GM23338 (cell line): ENCODE data around the gene ITGA4. TPM values are rescaled to one million over a fixed set of nuclear protein-coding genes. Genes with fewer than 3 reads are reported as not detected.

Experiments used
- ATAC-seq: fragments of 200-7000 bp; cut with Tn5 transposase; 3 replicates; pipeline ENCODE4 v1.9.1; 2020
- DNase-seq: peaks from one replicate; pipeline ENCODE4 v3.0.0-alpha.2; 2015; ENCODE audit warnings: low spot score
- H2AFZ ChIP-seq: fragments of 200-600 bp; sonication (generic); 2 replicates; pipeline ENCODE4 v1.8.0; 2016; ENCODE audit warnings: antibody characterized with exemption, mild to moderate bottlenecking, moderate library complexity
- H3F3A ChIP-seq: fragments of 200-600 bp; sonication (generic); replicated peaks from 2 replicates; pipeline ENCODE4 v1.8.0; 2017; ENCODE audit warnings: antibody characterized with exemption, mixed run types, low read depth
- H3K27ac ChIP-seq: fragments of 200-600 bp; sonication (generic); 2 replicates; pipeline ENCODE4 v1.6.1; 2016; ENCODE audit warnings: low read depth
- H3K27me3 ChIP-seq: fragments of 200-600 bp; sonication (generic); 2 replicates; pipeline ENCODE4 v1.8.0; 2016; ENCODE audit warnings: mild to moderate bottlenecking, mixed run types, moderate library complexity; ENCODE audit not compliant: insufficient read depth
- H3K36me3 ChIP-seq: fragments of 200-600 bp; sonication (generic); 2 replicates; pipeline ENCODE4 v1.8.0; 2016; ENCODE audit warnings: mild to moderate bottlenecking; ENCODE audit not compliant: insufficient read depth
- H3K4me1 ChIP-seq: fragments of 200-600 bp; sonication (generic); 2 replicates; pipeline ENCODE4 v1.8.0; 2016; ENCODE audit warnings: mild to moderate bottlenecking, moderate library complexity; ENCODE audit not compliant: insufficient read depth
- H3K4me2 ChIP-seq: fragments of 200-600 bp; sonication (generic); 2 replicates; pipeline ENCODE4 v1.7.1; 2017; ENCODE audit warnings: mixed run types
- H3K4me3 ChIP-seq: fragments of 200-600 bp; sonication (generic); 2 replicates; pipeline ENCODE4 v1.6.1; 2016; ENCODE audit warnings: mixed run types
- H3K79me2 ChIP-seq: fragments of 200-600 bp; sonication (generic); replicated peaks from 2 replicates; pipeline ENCODE4 v1.8.0; 2017; ENCODE audit warnings: mild to moderate bottlenecking; ENCODE audit not compliant: insufficient read depth
- H3K9me2 ChIP-seq: fragments of 200-600 bp; sonication (generic); 2 replicates; pipeline ENCODE4 v1.8.0; 2017; ENCODE audit not compliant: insufficient read depth
- H4K20me1 ChIP-seq: fragments of 200-600 bp; sonication (generic); replicated peaks from 2 replicates; pipeline ENCODE4 v1.8.0; 2017; ENCODE audit warnings: mild to moderate bottlenecking; ENCODE audit not compliant: insufficient read depth
- H3K27ac Mint-ChIP-seq: 2 replicates; pipeline ENCODE4 v1.8.0; 2020; ENCODE audit warnings: inconsistent platforms, mild to moderate bottlenecking, moderate library complexity, mixed read lengths
- H3K27me3 Mint-ChIP-seq: 3 replicates; pipeline ENCODE4 v1.8.0; 2022; ENCODE audit warnings: low read depth, mild to moderate bottlenecking, moderate library complexity, mixed read lengths, inconsistent platforms; ENCODE audit not compliant: insufficient read depth, poor library complexity
- H3K36me3 Mint-ChIP-seq: 3 replicates; pipeline ENCODE4 v1.8.0; 2021; ENCODE audit warnings: low read depth, mild to moderate bottlenecking, inconsistent platforms, moderate library complexity, mixed read lengths
- H3K4me1 Mint-ChIP-seq: 3 replicates; pipeline ENCODE4 v1.8.0; 2020; ENCODE audit warnings: mild to moderate bottlenecking, inconsistent platforms, mixed read lengths
- H3K4me3 Mint-ChIP-seq: 3 replicates; pipeline ENCODE4 v1.8.0; 2021; ENCODE audit warnings: moderate library complexity, mild to moderate bottlenecking, inconsistent platforms, mixed read lengths
- H3K9me3 Mint-ChIP-seq: 3 replicates; pipeline ENCODE4 v1.8.0; 2020; ENCODE audit warnings: moderate library complexity, mild to moderate bottlenecking, inconsistent platforms, mixed read lengths
- CREB1 ChIP-seq: fragments of 250-450 bp; sonication (Bioruptor Pico); IDR thresholded peaks from 2 replicates; pipeline ENCODE4 v1.5.0; 2020; ENCODE audit warnings: low read depth, mild to moderate bottlenecking, moderate library complexity
- CTCF ChIP-seq, 2 experiments: fragments of 200-600 bp in 1 of 2; sonication (generic) in 1 of 2; conservative IDR thresholded peaks; 2 replicates each; pipeline versions ENCODE4 v1.5.1 to v1.6.1; 2016 to 2017; ENCODE audit warnings: antibody characterized with exemption in 2 of 2, low read depth in 2 of 2, mild to moderate bottlenecking in 2 of 2, moderate library complexity in 1 of 2
- ETS1 ChIP-seq: IDR thresholded peaks from 2 replicates; pipeline ENCODE4 v1.6.1; 2016; ENCODE audit warnings: antibody characterized with exemption
- JUNB ChIP-seq: IDR thresholded peaks from one replicate; pipeline ENCODE4 v1.6.1; 2016; ENCODE audit warnings: antibody characterized with exemption; ENCODE audit not compliant: unreplicated experiment
- NANOG ChIP-seq: IDR thresholded peaks from 2 replicates; pipeline ENCODE4 v1.6.1; 2016; ENCODE audit warnings: antibody characterized with exemption, borderline replicate concordance
- REST ChIP-seq: IDR thresholded peaks from one replicate; pipeline ENCODE4 v1.6.1; 2018; ENCODE audit warnings: antibody characterized with exemption; ENCODE audit not compliant: unreplicated experiment
- STAT1 ChIP-seq: IDR thresholded peaks from one replicate; pipeline ENCODE4 v1.6.1; 2016; ENCODE audit warnings: antibody characterized with exemption; ENCODE audit not compliant: unreplicated experiment
- ZNF114 ChIP-seq: fragments of 250-450 bp; sonication (Bioruptor Pico); IDR thresholded peaks from 2 replicates; pipeline ENCODE4 v1.5.0; 2020; ENCODE audit warnings: mild to moderate bottlenecking, moderate library complexity
- ZNF331 ChIP-seq: fragments of 250-450 bp; sonication (Bioruptor Pico); IDR thresholded peaks from 2 replicates; pipeline ENCODE4 v1.5.0; 2020; ENCODE audit warnings: low read depth, mild to moderate bottlenecking, moderate library complexity
- polyA plus RNA-seq: library from polyadenylated mRNA; unstranded; fragments of >200 nt; fragmentation: Nextera tagmentation; extraction: Ambion mirVana; gene quantifications from 2 replicates; pipeline ENCODE4 v1.2.1, GENCODE V29; 2016
- total RNA-seq: library from RNA; depleted of rRNA; stranded (reverse); fragments of >200 nt; shearing (Covaris generic); gene quantifications from 2 replicates; pipeline ENCODE4 v1.2.3, GENCODE V29; 2014

ITGA4 gene
- total and polyA plus RNA-seq, 2 experiments from 2014 or later: 1.2 to 4.6 TPM

GRCh38 chr2:181573140-181573736 is 116.1 kb downstream of the ITGA4 start:
- Histone ChIP-seq H3K9me2 (no peaks in the 10 kb centered on the region), H3K27ac (no peak overlapping the region), H3K36me3 (no peaks in the 10 kb centered on the region), H3K4me3 (no peak overlapping the region), H3F3A (no peaks in the 10 kb centered on the region), H3K27me3 (no peaks in the 10 kb centered on the region), H3K79me2 (no peaks in the 10 kb centered on the region), H3K4me1 (peaks cover 5% of the 10 kb centered on the region; the same call in 1 of the 2 replicates), H2AFZ (no peak overlapping the region), H3K4me2 (no peak overlapping the region), H4K20me1 (no peaks in the 10 kb centered on the region)
- Mint-ChIP-seq H3K36me3 (no peaks in the 10 kb centered on the region), H3K4me3 (no peak overlapping the region), H3K4me1 (peaks cover 4% of the 10 kb centered on the region), H3K27ac (no peak overlapping the region), H3K9me3 (no peaks in the 10 kb centered on the region), H3K27me3 (peaks cover 3% of the 10 kb centered on the region)
- DNase-seq (peak; percentile 72), ATAC-seq (no peak)
- TF ChIP-seq ETS1 (no peak), CREB1 (CRISPR knock-in tag) (no peak), REST (no peak), JUNB (no peak), STAT1 (no peak), CTCF (conservative IDR thresholded peaks at IDR 0.05; ENCODE audit: low read depth in 2 of 2) (peak; percentile 71 to 84)

GRCh38 chr2:181574321-181574720 is 117.1 kb downstream of the ITGA4 start:
- DNase-seq (no peak), ATAC-seq (no peak)
- H3K36me3 ChIP-seq: no peaks in the 10 kb centered on the region
- Mint-ChIP-seq H3K36me3 (no peaks in the 10 kb centered on the region), H3K9me3 (no peaks in the 10 kb centered on the region), H3K27me3 (peaks cover 3% of the 10 kb centered on the region), H3K4me1 (peaks cover 4% of the 10 kb centered on the region), H3K27ac (no peak overlapping the region), H3K4me3 (no peak overlapping the region)
- H4K20me1 ChIP-seq: no peaks in the 10 kb centered on the region
- no peaks in the 10 kb centered on the region for H3K79me2 ChIP-seq
- H3K4me3 ChIP-seq: no peak overlapping the region
- H3K27me3 ChIP-seq: no peaks in the 10 kb centered on the region
- H3K4me2 ChIP-seq: no peak overlapping the region
- no peak overlapping the region for H2AFZ ChIP-seq
- H3K4me1 ChIP-seq: peaks cover 5% of the 10 kb centered on the region; the same call in 1 of the 2 replicates
- no peaks in the 10 kb centered on the region for H3F3A ChIP-seq
- no peak overlapping the region for H3K27ac ChIP-seq
- H3K9me2 ChIP-seq: no peaks in the 10 kb centered on the region
- TF ChIP-seq CREB1 (CRISPR knock-in tag) (no peak), REST (no peak), CTCF (conservative IDR thresholded peaks at IDR 0.05; ENCODE audit: low read depth in 2 of 2) (no peak), NANOG (no peak), ZNF114 (CRISPR knock-in tag) (no peak), STAT1 (no peak), ZNF331 (CRISPR knock-in tag) (no peak)
